Muscle layer of colon (tissue), 2 donors: Measurements from ENCODE around the gene CIITA.

ENCODE experiments used
- H3K27ac ChIP-seq: one replicate; pipeline ENCODE4 v1.7.0; 2013; ENCODE audit warnings: low read depth, mild to moderate bottlenecking, low read length, moderate library complexity
- H3K27me3 ChIP-seq, 2 donors: one replicate each; pipeline ENCODE4 v1.7.0; 2013; ENCODE audit warnings: low read length in 2 of 2, mild to moderate bottlenecking in 2 of 2; ENCODE audit not compliant: insufficient read depth in 2 of 2, control insufficient read depth in 1 of 2
- H3K36me3 ChIP-seq: one replicate; pipeline ENCODE4 v1.7.0; 2013; ENCODE audit warnings: mild to moderate bottlenecking, low read length; ENCODE audit not compliant: insufficient read depth
- H3K4me1 ChIP-seq: one replicate; pipeline ENCODE4 v1.7.0; 2013; ENCODE audit warnings: mild to moderate bottlenecking, low read length; ENCODE audit not compliant: insufficient read depth
- H3K4me3 ChIP-seq, 2 donors: one replicate each; pipeline ENCODE4 v1.7.0; 2013; ENCODE audit warnings: low read length in 2 of 2, low read depth in 1 of 2, mild to moderate bottlenecking in 1 of 2, moderate library complexity in 1 of 2
- H3K9ac ChIP-seq: one replicate; pipeline ENCODE4 v1.7.0; 2013; ENCODE audit warnings: low read length
- H3K9me3 ChIP-seq: one replicate; pipeline ENCODE4 v1.7.0; 2013; ENCODE audit warnings: mild to moderate bottlenecking, low read length
- donor health status: abdominal sarcoma.
- donor health status: Adenocarcinoma of cecum.

CIITA gene

GRCh38 chr16:10870808-10871156 lies 6.2 kb upstream of the CIITA start:
- Histone ChIP-seq H3K4me1 (peaks cover 5% of the 10 kb centered on the region), H3K9ac (no peak overlapping the region), H3K27me3 (no peaks in the 10 kb centered on the region), H3K9me3 (no peaks in the 10 kb centered on the region), H3K4me3 (no peak overlapping the region), H3K27ac (no peak overlapping the region), H3K36me3 (no peaks in the 10 kb centered on the region)

- Histone ChIP-seq H3K36me3 (no peaks in the 10 kb centered on the region), H3K4me1 (peaks cover 5% of the 10 kb centered on the region), H3K9me3 (no peaks in the 10 kb centered on the region), H3K4me3 (no peak overlapping the region), H3K27ac (no peak overlapping the region), H3K27me3 (no peaks in the 10 kb centered on the region), H3K9ac (no peak overlapping the region)
Measured at GRCh38 chr16:10871157-10871991, 5.6 kb upstream of the CIITA start.

GRCh38 chr16:10876315-10876714 lies 687 bp upstream of the CIITA start:
- Histone ChIP-seq H3K27me3 (peaks cover 0 to 23% of the 10 kb centered on the region in 2 donors), H3K36me3 (no peaks in the 10 kb centered on the region), H3K4me1 (peaks cover 5% of the 10 kb centered on the region), H3K27ac (no peak overlapping the region), H3K9ac (no peak overlapping the region), H3K9me3 (no peaks in the 10 kb centered on the region), H3K4me3 (no peak overlapping the region)

DNA sequence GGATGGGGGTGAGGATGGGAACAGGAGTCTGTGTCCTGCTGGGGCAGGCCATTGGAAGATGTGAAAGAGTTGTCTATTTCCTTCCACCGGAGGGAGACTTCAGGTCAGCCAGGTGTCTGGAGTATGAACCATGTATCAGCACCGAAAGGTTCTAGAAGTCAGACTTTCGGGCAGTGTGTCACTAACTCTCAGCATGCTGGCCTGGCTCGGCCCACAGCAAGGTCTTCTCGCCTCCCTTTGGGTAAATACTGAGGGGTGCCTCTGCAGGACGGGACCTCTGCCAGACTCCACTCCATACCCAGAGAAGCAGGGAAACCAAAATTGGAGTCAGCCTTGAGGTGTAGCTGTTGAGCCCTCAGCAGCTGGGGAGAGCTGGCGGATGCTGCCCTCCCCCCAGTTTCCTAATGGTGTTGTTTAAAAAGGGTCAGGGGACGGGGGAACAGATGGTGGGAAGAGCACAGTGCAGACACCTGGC lies 507 bp downstream of the CIITA start:
- Histone ChIP-seq H3K36me3 (no peaks in the 10 kb centered on the region), H3K4me1 (peaks cover 5% of the 10 kb centered on the region), H3K9me3 (no peaks in the 10 kb centered on the region), H3K27me3 (peaks cover 0 to 23% of the 10 kb centered on the region in 2 donors), H3K27ac (no peak overlapping the region), H3K4me3 (no peak overlapping the region), H3K9ac (no peak overlapping the region)

DNA sequence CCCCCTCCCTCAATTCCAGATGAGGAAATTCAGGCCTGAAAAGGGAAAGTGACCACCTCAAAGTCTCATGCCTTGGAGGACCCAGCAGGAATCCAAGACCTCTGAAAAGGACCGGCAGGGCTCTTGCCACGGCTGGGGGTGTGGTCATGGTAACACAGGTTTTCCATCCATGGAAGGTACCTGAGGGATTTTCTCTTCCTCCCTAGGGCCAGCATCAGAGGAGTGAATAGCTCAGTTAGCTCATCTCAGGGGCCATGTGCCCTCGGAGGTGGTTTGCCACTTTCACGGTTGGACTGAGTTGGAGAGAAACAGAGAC lies 1.3 kb downstream of the CIITA start:
- Histone ChIP-seq H3K27ac (no peak overlapping the region), H3K4me3 (peak overlapping the region; percentile 58 to 75), H3K9ac (no peak overlapping the region), H3K4me1 (peaks cover 5% of the 10 kb centered on the region), H3K27me3 (peaks cover 0 to 27% of the 10 kb centered on the region in 2 donors), H3K36me3 (no peaks in the 10 kb centered on the region), H3K9me3 (no peaks in the 10 kb centered on the region)

GRCh38 chr16:10878644-10879501 lies 1.9 kb downstream of the CIITA start:
- H3K36me3 ChIP-seq: no peaks in the 10 kb centered on the region
- H3K27ac ChIP-seq: no peak overlapping the region
- peaks cover 0 to 27% of the 10 kb centered on the region in 2 donors for H3K27me3 ChIP-seq
- no peaks in the 10 kb centered on the region for H3K9me3 ChIP-seq
- H3K4me3 ChIP-seq: peak overlapping the region; percentile 58 to 75
- H3K9ac ChIP-seq: no peak overlapping the region
- H3K4me1 ChIP-seq: peaks cover 5% of the 10 kb centered on the region

DNA sequence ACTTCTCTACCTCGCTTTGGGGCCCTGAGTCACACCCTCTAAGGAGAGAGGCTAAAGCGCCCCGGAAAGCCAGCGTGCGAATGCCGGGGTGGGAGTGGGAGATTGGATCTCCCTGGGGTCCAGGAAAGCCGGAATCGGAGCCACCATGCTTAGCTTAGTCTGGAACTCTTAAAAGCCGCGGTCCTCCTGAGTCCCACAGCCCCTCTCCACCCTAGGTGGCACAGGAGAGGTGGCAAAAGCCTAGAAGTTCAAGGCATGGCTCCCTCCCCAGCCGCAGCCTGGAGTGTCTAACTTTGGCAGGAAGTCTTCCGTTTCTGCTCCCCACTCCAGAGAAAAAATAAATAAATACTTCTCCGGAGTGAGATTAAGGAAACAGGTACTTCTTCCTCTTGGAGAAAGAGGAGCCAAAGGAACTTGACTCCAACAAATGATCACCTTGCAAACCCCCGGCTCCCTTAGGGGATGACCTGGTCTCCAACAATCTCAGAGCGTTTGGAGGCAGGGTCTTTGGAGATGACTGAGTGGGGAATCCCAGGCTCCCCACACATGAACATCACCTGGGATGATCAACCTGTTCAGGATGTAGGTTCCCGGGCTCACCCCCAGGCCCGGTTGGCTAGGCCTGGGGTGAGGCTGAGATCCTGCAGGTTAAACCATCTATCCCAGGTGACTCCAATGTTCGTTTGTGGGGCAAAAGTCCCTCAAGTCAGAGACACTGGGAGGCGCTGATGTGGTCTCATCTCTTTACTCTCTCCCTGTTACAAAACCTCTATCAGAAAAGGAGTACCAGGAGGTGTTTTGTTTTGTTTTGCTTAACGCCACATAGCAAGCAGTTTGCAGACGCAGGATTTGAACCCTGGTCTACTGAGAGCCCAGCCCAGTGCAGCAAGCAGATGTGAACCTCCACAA lies 2.9 kb downstream of the CIITA start:
- Histone ChIP-seq H3K9me3 (no peaks in the 10 kb centered on the region), H3K4me1 (peaks cover 5% of the 10 kb centered on the region), H3K36me3 (no peaks in the 10 kb centered on the region), H3K27me3 (peaks cover 0 to 27% of the 10 kb centered on the region in 2 donors), H3K9ac (no peak overlapping the region), H3K4me3 (peak overlapping the region; percentile 58 to 75), H3K27ac (no peak overlapping the region)

DNA sequence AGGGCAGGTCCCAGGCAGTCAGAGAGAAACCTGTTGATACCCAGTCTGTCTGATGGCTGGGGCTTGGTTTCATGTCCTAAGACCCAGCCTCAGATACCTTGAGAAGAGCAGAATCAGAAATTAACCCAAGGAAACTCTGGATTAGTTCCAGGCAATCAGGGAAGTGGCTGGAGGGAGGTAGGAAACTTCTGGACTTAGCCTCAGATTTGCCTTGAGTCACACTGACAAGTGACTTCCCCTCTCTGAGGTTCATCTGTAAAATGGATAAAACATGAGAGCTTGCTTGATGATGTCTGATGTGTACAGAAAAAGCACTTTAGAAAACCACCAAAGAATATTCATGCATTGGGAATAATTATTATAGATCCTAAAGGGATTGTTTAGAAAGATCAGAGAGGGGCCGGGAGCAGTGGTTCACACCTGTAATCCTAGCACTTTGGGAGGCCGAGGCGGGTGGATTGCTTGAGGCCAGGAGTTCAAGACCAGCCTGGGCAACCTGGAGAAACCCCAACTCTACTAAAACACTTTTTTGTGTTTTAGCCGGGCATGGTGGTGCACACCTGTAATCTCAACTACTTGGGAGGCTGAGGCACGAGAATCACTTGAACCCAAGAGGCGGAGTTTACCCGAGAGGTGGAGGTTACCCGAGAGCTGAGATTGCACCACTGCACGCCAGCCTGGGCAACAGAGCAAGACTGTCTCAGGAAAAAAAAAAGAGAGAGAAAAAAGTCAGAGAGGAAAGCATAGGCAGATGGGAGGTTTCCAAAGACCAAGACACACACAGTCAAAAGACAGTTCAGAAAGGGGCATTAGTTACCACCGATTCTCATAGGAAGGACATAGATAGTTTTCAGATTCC lies 3.8 kb downstream of the CIITA start:
- Histone ChIP-seq H3K36me3 (no peaks in the 10 kb centered on the region), H3K4me3 (no peak overlapping the region), H3K27ac (no peak overlapping the region), H3K4me1 (peaks cover 5% of the 10 kb centered on the region), H3K9me3 (no peaks in the 10 kb centered on the region), H3K9ac (no peak overlapping the region), H3K27me3 (peaks cover 0 to 27% of the 10 kb centered on the region in 2 donors)

DNA sequence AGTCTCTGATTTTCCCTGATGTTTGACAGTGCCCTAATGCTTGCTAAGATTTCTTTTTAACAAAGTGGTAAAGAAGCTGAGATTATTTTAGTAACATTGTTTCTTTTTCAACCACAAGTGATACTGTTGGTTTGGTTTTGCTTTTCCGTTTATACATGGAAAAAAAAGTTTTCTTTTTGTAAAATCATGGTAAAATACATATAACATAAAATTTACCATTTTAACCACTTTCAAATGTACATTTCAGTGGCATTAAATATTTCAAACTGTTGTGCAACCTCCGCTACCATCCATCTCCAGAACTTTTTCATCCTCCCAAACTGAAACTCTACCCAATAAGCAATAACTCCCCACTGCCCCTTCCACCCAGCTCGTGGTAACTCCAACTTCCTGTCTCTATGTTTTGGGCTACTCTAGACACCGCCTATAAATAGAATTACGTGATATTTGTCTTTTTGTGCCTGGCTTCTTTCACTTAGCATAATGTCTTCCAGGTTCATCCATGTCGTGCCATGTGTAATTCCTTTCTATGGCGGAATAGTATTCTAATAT lies 4.6 kb downstream of the CIITA start:
- Histone ChIP-seq H3K9me3 (no peaks in the 10 kb centered on the region), H3K27me3 (peaks cover 0 to 27% of the 10 kb centered on the region in 2 donors), H3K9ac (no peak overlapping the region), H3K4me3 (no peak overlapping the region), H3K36me3 (no peaks in the 10 kb centered on the region), H3K4me1 (peaks cover 5% of the 10 kb centered on the region), H3K27ac (no peak overlapping the region)

GRCh38 chr16:10883004-10883403 lies 6.0 kb downstream of the CIITA start:
- H3K27ac ChIP-seq: no peak overlapping the region
- H3K4me3 ChIP-seq: no peak overlapping the region

More at GRCh38 chr16:10883004-10883403, 6.0 kb downstream of the CIITA start:
- Histone ChIP-seq H3K9ac (no peak overlapping the region), H3K36me3 (no peaks in the 10 kb centered on the region), H3K27me3 (peaks cover 0 to 27% of the 10 kb centered on the region in 2 donors), H3K9me3 (no peaks in the 10 kb centered on the region), H3K4me1 (peaks cover 5% of the 10 kb centered on the region)
